NCI-H1694 treated with DMSO at 0.1 percent for 48 hours (cell line): ENCODE results near the gene HMCN2.

Source experiments
- DNase-seq: peaks from one replicate; lab custom pipeline; 2025; lab: John Stamatoyannopoulos, UW

Gene HMCN2

GRCh38 chr9:130265431-130266235, at the start of gene HMCN2:
Gene HMCN2, plus strand, starts transcription at chr9:130265760. Its CDS starts 119 bp downstream, at chr9:130265879.
- no peak for DNase-seq

DNA sequence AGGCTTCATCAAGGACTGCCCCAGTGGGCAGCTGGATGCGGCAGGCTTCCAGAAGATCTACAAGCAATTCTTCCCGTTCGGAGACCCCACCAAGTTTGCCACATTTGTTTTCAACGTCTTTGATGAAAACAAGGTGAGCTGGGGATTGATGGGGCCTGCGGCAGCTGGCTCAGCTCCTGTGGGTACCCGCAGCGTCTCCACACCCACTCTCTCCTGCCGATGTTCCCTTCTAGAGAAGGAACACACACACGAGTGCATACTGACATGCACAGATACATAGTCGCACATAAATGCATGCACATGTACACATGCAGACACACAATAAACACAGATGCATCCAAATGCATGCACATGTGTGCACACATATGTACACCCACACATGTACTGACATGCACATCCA, 47.7 kb upstream of the HMCN2 start:
- DNase-seq: no peak

GRCh38 chr9:130219661-130220096, 45.9 kb upstream of the HMCN2 start:
- no peak for DNase-seq

DNA sequence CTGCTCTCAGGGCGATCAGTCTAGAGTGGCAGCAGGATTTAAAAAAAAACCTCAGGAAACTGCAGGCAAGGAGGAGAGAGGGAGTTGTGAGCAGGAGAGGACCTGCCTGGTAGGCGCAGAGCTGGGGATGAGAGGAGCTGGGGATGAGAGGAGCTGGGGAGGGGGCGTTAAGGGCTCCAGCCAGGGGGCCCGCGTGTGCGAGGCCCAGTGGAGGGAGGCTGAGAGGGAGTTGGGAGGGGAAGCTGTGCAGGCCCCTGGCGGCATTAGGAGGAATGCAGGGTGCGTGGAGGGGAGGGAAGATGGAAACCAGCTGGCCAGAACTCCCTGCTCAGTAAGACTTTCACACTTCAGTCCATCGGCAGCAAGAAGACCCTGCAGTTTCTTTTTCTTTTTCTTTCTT, 45.2 kb upstream of the HMCN2 start:
- DNase-seq: no peak

DNA sequence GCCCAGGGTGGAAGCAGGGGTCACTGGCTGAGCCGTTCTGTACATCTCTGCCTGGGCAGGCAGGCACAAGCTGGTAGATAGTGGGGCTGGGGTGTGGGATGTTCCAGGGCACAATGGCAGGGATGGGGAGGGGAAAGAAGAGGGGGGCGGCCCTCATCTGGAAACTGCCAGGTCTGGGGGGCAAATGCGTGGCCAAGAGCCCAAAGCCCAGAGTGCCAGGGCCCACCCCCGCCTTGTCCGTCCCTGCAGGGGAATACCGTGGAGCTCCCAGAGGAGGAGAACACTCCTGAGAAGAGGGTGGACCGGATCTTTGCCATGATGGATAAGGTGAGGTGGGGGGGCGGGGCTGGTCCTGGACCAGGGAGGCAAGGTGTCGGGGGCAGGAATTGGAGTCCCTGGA, 42.7 kb upstream of the HMCN2 start:
- DNase-seq: no peak

DNA sequence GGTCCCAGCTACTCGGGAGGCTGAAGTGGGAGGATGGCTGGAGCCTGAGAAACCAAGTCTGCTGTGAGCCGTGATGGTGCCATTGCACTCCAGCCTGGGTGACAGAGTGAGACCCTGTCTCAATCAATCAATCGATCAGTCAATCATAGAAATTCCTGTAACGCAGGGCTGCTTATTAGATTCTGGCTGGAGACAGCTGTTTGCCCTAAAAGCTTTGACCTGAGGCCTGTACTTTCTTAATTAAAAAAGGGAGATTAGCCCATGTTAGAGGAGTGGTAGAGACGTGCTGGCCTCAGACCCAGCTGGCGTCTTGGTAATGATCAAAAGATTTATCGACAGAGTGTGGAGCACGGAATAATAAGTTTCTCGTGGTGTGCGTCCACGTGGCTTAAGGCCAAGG, 40.5 kb upstream of the HMCN2 start:
- DNase-seq: no peak

DNA sequence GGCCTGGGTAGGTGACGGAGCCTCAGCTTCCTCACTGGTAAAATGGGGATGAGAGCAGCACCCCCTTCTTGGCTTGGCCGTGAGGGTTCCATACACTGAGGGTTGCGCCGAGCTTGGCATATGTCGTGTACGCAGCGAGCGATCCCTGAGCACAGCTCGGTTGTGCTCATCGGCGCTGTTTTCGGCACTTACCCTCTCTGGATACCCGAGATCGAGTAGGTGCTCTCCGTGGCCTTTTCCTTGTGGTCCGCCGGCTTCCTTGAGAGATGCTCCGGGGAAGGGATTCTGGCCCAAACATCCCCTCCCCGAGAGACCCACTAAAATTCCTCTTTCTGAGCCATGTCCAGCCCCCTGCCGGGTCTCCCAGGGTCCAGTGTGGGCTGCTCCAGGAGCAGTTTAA, 40.0 kb upstream of the HMCN2 start:
- DNase-seq: no peak

GRCh38 chr9:130226112-130226511, 39.4 kb upstream of the HMCN2 start:
- no peak for DNase-seq

DNA sequence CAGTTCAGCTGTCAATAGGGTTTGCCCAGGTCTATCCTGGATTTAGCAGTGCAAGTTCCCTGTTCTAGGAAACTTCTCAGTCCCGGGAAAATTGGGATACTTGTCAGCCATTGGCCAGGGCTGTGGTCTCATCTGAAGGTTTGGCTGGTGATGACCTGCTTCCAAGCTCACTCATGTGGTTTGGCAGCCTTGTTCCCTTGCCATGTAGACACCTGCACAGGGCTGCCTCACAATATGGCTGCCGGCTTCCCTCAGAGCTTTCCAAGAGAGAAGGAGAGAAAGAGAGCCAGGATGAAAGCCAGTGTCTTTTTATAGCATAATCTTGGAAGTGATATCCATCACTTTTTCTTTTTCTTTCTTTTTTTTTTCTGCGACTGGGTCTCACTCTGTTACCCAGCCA, 37.7 kb upstream of the HMCN2 start:
- DNase-seq: no peak

DNA sequence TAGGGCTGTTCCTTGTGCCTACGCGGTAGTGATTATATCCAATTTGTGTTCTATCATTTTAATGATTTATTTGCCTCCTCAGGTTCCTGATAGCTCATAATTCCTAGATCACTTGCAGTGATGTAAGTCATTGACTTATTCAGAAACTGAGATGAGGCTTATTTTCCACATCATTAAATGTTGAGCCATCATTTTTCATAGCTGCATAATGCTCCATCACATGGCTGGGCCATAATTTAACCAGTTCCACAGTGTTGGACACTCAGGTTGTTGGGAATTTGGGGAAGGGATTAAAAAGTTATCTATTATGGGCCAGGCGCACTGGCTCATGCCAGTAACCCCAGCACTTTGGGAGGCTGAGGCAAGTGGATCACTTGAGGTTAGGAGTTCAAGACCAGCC, 35.8 kb upstream of the HMCN2 start:
- no peak for DNase-seq

- DNase-seq: no peak
Observed at GRCh38 chr9:130230631-130231030, 34.9 kb upstream of the HMCN2 start.

DNA sequence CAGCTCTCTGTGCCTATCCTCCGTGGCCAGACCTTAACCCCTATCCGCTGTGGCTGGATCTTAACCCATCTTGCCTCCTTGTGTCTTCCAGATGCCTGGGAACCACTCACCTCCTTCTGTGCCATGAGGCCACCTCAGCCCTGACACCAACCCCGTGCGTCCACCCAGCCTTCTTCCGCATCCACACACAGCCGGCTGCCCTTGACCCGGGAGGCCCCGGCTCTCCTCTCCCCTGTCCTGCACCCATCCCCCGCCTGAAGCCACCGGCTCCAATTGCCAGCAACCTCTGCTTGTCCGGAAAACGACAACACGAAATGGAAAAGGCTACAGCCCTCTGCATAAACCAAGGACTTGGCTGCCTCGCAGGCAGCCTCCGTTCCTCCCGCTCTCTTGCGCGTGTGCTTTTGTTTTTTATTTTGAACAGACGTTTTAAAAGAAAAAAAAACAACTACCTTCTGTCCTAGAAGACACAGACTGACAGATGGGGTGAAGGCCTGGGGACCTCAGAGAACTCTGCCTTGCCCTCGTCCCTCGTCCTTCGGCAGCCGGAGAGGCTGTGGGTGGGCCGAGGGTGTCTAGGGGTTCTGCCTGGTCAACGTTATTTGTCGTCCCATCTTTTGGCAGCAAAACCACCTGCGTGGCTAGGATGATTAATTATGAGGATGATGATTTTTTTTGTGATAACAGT, 32.5 kb upstream of the HMCN2 start:
- no peak for DNase-seq

DNA sequence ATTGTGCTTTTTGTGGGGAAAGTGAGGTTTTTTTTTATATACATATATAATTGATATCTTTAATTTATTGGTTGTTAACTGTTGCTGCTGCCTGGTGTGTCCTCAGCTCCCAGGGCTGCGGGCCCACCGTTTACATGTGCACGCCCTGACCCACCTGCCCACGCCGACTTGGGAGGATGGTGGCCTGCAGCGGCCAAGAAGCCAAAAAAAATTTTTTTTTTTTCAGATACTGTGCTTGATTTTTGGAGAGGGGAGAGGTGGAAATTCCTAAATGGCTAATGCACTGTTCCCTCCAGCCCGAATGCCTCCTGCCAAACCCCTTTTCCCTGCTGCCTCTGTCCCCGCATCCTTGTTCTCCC, 32.0 kb upstream of the HMCN2 start:
- no peak for DNase-seq

- DNase-seq: no peak
Observed at GRCh38 chr9:130234340-130235260, 31.0 kb upstream of the HMCN2 start.

- peak; percentile 34 for DNase-seq
Observed at GRCh38 chr9:130235558-130236435, 29.8 kb upstream of the HMCN2 start.

DNA sequence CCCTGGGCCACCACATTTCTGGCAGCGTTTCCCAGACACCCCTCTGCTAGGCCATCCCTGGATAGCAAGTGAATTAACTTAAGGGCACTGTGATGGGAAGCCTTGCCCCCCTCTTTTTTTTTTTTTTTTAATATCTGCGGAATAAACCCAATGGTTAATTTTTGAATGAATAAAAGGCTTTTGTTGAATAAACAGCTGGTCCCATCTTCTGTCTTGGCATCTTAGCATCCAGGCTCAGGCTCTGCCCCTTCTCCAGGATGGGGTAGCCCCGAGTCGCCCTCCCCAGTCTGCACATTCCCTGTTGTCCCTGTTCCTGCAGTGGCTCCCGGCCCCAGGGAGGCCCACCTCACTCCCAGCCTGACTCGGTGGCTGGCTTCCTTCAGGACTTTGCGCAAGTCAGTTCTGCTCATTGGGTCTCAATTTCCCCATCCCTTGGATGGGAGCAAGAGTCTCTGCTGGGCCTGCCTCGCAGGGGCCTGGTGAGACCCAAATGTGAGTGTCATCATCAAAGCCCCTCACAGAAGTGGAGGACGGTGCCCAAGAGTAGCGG, 29.0 kb upstream of the HMCN2 start:
- no peak for DNase-seq

DNA sequence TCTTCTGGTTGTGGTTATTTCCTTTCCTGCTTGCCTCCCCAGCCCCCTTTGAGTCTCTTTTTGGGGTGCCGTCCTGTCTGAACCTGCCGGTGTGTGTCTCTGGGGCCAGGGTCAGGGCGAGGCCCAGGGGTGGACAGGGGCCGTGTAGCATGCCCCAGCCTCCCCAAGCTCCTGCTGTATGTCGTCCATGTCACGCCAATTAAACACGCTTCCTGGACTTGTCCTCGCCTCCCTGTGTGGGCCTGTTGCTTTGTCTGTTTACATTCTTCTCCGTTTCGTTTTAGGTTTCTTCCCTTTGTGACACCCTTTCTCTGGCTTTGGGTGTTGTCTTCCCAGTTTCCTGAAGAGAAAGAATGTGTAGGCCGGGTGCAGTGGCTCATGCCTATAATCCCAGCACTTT, 28.5 kb upstream of the HMCN2 start:
- no peak for DNase-seq

DNA sequence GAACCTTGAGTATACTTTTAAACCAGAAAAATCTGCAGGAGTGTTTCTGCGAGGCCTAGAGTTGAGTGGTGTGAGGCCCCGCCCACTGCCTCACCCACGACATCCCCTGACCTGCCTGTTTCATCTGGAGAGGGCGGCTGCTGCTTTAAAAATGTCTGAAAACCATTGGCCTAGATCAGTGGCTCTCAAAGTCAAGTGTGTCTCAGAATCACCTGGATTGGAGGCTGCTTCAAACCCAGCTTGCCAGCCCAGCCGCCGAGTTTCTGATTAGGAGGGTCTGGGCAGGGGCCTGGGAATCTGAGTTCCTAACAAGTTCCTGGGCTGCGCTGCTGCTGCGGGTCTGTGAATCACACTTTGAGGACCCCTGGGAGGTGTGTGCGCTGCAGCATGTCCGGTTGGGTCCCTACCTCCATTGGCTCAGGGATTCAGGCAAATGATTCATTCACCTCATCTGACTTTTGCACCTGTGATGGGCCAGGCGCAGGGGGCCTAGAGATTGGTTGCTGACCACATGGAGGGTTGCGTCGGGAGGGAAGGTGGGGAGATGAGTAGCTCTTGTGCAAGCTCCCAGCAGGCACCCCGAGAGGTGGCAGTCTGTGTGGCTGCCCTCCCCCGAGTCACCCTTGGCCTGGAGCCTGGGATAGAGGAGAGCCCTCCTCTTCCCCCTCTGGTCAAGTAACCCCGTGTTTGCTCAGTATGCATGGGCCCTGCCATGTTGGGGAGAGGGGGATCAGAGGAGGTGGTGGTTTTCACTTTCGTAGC, 27.6 kb upstream of the HMCN2 start:
- no peak for DNase-seq

DNA sequence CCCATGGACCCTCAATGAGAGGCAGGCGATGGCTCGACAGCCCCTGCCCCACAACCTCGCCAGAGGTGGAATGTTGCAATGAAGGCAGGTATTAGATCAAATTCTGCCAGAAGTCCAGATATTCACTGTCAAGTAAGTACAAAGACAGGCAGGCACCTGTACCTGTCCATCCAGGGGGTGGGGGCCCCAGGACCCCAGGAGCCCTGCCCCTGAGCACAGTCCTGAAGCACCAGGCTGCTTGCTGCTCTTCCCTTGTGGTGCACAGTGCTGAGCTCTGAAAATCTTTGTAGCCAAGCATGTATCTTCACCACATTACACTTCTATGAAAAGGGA, 26.2 kb upstream of the HMCN2 start:
- DNase-seq: no peak

GRCh38 chr9:130239741-130240241, 25.8 kb upstream of the HMCN2 start:
- no peak for DNase-seq
